Stimulated activated CD4-positive, alpha-beta T cell treated with anti-CD3 and anti-CD28 coated beads, Interleukin-4, amount 100 ng/mL, for 4 hours (primary cell): Measurements from ENCODE around the gene WDR17.

ENCODE experiments used
- DNase-seq, 2 experiments: peaks; one replicate each; pipeline ENCODE4 v3.0.0-alpha.2; 2020

The WDR17 gene

DNA sequence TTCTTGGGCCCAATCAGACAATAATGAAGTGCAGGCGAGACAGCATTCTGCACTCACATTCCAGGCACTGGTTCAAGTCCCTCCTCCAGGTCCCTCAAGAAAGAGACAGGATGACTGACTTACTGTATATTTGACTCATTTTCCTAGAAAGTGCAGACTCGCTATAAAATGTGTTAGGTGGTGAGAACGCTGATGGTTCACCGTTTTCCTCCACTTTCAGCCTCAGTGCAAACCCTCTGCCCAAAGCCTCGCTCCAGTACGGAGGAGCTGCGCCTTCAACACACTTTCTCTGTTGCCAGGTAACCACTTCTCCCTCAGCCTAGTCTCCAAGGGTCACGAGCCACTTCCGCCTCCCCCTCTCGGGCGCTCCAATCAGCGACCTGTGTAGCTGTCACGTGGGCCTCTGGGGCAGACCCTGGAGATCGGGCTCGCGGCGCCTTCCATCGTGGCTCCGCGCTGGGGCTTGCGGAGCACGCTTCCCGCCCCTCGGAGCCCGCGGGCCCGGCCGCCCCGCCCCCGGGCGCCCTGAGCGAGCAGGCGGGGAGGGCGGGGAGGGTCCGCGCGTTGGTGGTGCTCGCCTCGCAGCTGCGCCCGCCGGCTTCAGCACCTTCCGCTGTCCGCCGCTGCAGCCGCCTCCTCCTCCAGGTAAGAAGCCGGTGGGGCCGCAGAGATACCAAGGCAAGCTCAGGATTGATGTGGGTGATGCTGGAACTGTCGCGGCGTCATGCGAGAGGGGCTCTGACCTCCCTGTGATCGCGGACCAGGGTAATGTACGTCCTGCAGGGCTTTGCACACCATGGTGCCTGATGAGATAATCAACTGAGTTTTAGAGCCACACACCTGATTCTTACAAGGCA, at the start of gene WDR17:
Gene WDR17, plus strand, starts transcription at position 407 of the 857 bp plus-strand sequence. CDS start 45,740 bp downstream, outside the sequence.
- peak; percentile 73 to 79 for DNase-seq

DNA sequence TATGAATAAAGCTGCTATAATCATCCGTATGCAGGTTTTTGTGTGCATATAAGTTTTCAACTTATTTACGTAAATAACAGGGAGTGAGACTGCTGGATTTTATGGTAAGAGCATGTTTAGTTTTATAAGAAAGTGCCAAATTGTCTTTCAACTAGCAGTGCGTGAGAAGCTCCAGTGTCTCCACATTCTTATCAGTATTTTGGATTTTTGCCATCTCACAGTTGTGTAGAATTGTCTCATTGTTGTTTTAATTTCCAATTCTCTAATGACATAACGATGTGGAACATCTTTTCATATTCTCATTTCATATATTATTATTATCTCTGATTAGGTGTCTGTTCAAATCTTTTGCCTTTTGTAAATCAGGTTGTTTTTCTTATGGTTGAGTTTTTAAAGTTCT, 49.0 kb upstream of the WDR17 start:
- no peak for DNase-seq

DNA sequence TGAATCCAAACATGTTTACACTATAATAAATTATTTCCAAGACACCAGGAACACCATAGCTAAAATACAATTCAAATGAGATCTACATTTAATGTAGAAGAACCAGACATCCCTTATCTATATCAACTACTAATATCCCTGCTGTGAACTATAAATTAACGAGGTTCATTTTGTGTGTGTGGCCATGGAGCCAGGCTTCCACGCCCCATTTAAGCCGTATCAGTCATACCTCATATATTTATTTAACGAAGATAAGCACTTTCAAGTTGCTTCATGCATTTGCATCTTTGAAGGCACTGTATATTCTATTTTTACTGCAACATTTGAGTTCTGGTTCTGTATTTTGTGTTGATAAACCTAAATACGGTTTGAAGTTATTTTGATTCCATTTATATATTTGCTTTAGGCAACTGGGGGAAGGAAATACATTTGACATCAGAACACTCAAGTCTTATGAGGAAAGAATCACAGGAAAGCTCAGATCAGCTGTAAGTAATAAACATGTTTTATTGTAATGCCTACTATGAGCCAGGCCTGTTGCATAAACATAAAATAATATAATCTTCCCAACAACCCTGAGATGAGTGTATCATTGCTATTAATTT, 45.1 kb upstream of the WDR17 start:
- DNase-seq: no peak

DNA sequence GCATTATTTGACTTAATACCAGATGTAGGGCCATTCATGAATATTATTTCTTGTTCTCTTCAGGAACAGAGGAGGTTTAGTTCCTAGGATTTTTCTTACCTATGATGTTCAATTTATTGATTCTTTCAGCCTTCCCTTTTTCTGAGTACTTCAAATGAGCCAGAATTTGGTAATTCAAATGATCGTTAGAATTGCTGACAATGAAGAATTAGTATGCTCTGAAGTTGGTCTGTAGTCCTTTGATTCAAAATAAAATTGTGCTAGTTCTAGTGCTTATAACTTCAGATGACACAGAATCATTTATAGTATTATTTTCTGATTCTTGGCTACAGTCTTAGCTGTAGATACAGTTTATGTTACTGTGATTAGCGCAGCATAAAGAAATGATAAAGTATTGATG, 35.2 kb upstream of the WDR17 start:
- DNase-seq: no peak

DNA sequence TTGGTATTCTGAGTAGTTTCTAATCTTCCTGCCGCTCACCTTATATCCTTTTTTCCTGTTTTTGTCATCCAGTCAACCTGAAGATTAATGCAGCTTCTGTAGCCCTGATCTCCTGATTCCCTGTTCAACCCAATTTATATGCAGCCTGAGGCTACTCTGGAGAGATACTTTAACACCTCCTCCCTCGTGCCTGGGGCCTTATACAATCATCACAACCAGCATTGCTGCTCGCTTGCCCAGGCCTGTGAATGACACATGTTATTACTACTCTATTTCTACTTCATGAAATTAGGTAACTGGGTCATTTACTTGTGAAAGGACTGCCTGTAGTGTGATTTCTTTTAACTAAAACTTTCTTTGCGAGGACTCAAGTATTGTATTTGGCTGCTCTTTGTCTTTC, 33.7 kb upstream of the WDR17 start:
- DNase-seq: no peak

DNA sequence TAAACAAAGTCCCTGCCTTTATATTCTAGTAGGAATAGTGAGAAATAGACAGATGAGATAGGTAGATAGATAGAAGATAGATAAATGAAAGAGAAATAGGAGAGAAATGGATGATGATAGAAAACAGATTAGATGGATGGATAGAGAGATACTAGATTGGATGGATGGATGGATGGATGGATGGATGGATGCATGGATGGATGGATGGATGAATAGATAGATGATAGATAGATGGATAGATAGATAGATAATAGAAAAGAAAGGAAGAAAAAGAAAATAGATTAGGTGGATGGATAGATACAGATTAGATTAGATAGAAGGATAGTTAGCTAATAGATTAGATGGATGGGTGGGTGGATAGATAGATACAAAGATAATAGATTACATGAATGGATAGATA, 33.2 kb upstream of the WDR17 start:
- no peak for DNase-seq

DNA sequence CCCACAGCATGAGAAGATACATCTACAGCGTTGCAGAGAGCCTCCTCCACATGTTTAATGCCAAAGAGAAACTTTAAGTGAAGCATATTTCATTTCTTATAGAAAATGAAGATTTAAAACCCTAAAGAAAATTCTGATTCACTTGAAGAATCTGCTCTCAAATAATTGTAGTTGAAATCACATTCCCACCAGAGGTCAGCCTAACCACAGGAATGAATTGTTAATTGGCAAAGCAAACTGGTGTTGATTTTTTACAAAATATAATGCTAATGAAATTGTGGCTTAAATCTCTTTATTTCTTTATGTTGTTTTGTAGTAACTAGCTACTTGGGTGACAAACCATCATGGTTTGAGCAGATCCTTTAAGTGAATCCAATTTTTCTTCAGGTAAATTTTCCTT, 31.1 kb upstream of the WDR17 start:
- no peak for DNase-seq

DNA sequence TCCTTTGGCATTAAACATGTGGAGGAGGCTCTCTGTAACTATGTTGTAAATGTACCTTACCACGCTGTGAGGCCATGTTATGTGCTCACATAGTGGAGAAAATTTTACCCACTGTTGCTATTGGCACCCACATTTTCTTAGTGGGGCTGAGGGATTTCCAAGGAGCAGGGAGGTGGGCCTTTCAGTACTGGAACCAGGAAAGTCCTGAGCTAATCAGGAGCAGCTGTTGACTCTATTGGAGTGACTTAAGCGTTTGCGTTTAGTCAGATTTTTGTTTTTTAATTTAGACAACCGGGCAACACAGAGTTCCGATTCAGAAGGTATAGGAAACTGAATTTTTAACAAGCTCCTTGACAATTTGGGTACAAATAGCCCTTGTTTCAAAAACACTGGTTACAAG, 30.7 kb upstream of the WDR17 start:
- DNase-seq: no peak

DNA sequence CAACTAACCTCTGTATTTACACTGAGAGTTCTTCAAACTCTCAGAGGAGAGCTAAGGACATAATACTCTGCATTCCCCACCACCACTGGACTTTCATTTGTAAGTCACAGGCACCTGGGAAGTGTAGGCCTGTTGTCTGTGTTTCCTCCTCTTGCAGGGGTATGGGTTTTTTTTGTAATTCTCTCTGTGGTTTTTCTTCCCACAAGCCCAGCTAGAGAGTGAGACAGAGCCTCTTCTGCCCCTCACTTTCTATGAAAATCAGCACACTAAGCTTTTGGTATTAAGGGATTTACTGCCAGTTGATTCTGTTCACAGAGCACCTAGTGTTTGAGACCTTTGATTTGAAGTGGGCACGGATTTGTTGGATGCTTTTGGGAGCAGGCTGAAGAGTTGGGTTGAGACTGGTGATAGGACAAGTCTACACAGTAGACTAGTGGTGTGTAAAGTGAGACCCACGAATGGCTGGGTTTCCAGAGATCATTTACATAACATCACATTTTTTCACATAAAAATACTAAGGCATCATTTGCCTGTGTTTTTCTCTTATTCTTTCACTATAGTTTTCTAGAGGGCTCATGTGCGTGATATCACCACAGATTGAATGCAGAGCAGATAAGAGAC, 28.9 kb upstream of the WDR17 start:
- DNase-seq: no peak

DNA sequence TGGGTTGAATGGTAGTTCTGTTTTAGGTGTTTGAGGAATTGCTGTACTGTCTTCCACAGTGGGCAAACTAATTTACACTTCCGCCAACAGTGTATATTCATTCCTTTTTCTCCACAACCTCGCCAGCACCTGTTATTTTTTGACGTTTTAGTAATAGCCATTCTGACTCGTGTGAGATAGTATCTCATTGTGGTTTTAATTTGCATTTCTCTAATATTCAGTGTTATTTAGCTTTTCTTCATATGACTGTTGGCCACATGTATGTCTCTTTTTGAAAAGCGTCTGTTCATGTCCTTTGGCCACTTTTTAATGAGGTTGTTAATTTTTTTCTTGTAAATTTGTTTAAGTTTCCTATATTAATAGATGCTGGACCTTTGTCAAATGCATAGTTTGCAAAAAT, 26.9 kb upstream of the WDR17 start:
- DNase-seq: no peak

DNA sequence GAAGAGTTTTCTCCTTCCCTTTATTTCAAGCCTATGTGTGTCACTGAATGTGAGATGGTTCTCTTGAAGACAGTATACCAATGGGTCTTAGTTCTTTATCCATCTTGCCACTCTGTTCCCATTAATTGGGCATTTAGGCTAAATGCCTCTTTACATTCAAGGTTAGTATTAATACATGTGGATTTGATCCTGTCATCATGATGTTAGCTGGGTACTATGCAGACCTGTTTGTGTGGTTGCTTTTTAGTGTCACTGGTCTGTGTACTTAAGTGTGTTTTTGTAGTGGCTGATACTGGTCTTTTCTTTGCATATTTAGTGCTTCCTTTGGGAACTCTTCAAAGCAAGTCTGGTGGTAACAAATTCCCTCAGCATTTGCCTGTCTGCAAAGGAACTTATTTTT, 23.4 kb upstream of the WDR17 start:
- DNase-seq: no peak

DNA sequence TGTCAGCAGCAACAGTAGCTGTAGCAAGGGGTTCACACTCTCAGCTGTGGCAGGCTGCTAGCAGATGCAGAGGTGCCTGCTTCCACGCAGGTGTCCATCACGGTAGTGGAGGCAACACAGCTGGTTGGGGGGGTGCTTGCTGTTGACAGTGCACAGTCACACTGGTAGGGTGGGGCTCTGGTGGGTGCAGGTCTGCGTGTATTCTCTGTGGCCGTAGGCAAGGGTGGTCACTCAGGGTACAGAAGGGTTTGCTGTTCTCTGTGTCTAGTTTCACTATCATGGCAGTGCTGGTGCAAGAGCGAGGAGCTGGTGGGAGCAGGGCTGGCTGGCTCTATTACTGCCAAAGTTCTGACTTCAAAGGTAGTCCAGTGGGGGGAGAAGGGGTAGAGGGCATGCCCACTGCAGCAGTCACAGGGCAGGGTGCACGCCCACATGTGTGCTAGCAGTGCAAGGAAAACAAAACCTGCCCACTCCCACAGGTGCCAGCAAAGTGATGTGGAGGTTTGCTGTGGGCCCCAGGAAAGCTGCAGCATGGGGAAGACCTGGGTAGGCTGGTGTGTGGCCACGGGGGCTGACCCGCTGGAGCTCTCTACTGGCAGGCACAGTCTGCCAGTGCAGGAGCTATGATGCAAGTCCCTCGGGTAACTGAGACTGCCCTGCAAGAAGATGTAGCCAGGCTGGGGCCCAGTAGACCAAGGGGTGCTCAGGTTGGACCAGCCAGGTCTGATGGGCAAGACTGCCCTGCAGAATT, 21.6 kb upstream of the WDR17 start:
- DNase-seq: no peak

DNA sequence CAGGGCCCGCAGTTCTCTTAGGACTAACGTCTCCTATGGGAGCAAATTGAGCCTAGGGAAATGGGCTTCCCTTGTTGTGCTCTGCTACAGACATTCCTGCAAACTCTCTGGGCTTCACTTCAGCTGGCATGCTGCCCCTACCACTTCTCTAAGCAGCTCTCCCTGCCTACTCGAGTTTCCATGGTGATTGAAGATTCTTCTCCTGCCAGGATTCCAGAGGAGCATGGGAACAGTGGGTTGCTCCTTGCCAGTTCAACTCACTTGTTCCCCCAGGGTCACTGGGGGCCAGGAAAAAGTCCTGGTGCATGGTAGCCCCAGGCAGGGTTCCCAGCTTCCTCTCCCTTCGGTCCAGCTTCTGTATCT, 21.1 kb upstream of the WDR17 start:
- DNase-seq: no peak

DNA sequence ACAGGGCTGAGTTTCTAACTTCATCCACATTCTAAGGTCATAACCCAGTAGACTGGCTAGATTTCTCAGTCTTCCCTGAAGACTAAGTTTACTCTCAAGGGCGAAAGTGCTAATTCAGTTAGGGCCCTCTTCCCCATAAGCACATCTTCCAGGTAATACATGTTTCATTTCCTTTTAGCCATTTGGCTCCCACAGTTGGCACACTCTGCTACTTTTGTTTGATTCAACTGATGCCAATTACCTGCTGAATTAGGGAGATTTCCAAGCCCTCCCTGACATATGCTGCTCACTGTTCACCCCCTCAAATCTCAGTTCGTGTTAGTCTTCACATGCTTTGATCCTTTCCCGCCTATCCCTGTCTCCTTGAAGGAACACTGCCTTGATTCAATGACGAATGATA, 17.0 kb upstream of the WDR17 start:
- no peak for DNase-seq

DNA sequence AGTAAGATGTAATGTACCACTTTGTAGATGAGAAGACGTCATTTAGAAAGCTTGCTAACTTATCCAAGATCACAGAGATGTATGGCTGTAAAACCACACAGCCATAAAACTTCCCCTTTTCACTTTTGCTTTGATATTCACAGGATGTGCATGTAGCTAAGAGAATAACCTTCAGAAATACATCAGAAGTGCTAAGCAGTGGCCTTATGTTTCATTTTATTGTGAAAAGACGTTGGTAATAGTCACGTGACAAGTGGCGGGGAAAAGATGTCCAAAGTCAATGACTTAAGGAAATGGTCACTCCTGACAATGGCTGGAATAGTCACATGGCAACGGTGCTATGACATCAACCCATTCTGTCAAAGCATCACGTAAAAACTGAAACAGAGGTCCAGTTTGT, 12.9 kb upstream of the WDR17 start:
- DNase-seq: no peak

DNA sequence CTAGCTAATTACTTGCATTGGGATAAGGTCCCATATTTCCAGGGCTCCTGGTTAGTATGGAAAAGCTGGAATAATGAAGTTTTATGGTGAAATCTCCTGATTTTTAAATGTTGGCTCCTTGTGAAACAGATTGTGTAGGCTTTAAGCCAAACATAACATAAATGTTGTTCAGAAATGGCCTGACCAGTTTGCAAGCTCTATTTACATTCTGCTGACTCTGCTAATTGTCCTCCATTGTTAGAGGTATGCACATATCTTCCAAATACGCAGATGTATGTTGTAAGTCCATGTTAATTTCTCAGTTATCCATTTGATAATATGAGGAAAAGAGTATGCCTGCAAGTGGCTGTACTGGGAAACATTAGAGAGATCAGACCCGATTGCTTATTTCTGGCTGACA, 11.9 kb upstream of the WDR17 start:
- DNase-seq: no peak

DNA sequence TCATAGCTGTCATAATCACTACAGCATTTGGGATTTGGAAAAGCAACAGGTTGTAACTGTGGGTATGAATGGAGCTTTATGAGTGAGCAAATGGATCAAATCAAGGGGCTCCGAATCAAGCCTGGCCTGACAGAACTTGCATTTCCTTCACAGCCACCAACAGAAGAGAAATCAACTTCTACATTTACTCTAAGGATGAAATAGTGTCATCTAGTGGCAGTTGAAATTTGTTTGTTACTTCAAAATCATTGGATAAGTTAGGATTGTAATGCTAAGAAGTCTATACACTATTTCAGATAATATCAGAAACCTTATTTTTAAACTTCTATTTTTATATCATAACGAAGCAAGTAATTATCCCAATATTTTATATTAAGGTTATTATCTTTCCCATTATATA, 10.7 kb upstream of the WDR17 start:
- DNase-seq: no peak

DNA sequence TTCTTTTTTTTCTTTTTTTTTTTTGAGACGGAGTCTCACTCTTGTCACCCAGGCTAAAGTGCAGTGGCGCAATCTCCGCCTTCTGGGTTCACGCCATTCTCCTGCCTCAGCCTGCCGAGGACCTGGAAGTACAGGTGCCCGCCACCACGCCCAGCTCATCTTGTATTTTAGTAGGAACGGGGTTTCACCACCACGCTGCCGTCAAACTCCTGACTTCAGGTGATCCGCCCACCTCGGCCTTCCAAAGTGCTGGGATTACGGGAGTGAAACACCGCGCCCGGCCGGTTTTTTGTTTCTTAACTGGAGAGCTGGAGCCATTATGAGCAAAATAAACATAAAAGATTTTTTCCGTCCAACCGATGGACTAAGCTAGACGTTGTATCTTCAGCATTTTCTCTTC, 1.9 kb upstream of the WDR17 start:
- no peak for DNase-seq

DNA sequence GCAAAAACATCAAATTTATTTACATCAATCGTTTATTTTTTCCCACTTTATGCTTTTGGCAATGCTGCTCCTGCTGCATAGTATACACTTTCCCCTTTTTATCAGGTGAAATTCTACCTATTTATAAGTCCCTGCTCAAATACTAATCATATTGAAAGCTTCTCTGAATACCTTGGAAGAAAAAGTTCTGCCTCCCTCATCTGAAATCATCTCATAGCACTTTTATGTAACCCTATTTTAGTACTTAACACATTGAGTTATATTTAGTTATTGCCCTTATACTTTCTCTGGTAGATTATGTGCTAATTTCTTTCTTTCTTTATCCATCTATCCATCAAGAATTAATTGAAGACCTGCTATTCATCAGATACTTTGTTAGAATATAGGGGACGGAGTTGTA, 1.1 kb upstream of the WDR17 start:
- no peak for DNase-seq

DNA sequence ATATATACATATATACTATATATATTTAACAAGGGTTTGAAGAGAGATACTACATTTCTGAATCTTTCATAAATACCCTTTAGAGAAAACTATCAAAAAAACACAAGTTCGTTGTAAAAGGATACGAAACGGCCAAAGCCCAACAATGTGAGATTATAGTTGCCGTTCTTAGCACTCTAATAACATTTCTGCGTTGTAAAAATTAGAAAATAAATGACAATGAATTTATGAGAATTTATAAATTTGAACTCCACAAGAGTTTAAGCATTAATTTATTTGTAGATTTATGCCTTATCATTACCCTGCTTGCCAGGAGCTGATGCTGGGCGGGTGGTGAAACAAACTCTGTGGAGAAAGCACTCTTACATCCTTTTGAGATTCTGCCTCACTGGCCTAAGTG, 1.1 kb downstream of the WDR17 start:
- no peak for DNase-seq

DNA sequence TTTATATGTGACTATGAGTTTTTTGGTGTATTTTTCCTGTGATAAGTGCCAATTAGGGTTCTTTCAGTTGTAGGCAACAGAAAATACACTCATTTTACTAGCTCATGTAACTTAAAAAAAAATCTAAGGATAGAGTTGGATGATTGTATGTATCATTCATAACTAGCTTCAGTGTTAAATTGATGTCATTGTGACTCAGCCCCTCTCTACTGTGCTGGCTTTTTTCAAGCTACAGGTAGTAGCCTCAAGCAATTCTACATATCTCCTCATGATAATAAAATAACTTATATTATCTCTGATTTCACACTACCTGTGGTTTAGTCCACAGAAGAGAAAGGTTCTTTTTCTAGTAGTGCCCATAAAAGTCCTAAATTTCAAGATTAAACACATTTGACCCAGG, 11.9 kb downstream of the WDR17 start:
- DNase-seq: no peak

DNA sequence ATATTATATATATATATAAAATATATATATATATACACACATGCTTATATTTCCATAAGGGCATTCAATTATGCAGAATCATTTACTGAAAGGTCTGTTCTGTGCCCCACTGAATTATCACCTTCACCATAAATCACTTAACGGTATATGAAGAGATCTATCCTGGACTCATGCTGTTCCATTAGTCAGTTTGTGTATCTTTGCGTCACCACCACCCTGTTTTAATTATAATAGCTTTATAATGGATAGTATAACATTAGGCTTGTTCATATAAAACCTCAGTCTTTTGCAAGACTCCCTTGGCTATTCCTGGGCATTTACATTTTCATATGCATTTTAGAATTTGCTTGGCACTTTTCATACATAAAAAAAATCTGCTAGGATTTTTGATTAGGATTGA, 19.1 kb downstream of the WDR17 start:
- DNase-seq: no peak

DNA sequence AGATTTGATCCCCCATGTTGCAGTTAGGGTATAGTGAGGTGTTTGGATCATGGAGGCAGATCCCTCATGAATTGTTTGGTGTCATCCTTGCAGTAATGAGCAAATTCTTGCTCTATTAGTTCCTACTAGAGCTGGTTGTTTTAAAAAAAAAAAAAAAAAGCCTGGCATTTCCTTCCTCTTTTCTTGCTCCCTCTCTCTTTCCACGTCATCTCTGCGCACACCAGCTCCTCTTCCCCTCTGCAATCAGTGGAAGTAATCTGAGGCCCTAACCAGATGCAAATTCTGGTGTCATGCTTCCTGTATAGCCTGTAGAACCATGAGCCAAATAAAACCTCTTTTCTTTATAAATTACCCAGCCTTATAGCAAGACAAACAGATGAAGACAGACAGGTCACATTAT, 24.5 kb downstream of the WDR17 start:
- no peak for DNase-seq

DNA sequence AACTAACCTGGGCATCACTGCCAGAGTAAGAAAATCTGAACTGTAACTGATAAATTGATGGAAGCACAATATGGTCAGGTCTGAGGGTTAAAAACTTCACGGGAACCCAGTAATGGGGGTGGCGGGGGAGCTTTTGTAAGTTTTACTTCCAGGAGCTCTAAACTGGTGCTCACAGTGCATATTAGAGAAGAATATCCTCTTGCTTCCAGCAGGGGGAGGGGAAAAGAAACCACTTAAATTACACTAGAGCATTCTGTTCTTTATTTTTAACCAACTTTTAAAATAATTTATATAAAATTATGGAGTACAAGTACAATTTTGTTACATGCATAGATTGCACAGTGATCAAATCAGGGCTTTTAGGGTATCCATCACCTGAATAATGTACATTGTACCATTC, 33.7 kb downstream of the WDR17 start:
- DNase-seq: no peak
